H1 (cell line): Measurements from ENCODE around the gene RGS11. TPM values are rescaled to one million over a fixed set of nuclear protein-coding genes. Genes with fewer than 3 reads are reported as not detected.

Source experiments
- CTCF ChIA-PET: fragments of 300-600 bp; sonication (Branson Sonifier 250); formaldehyde crosslinking; loops from one replicate; lab custom pipeline; 2021; ENCODE audit not compliant: partially characterized antibody; lab: Charles Lee
- POLR2A ChIA-PET: fragments of 300-600 bp; sonication (Branson Sonifier 250); formaldehyde crosslinking; loops from one replicate; lab custom pipeline; 2021; ENCODE audit warnings: inconsistent platforms; ENCODE audit not compliant: partially characterized antibody; lab: Charles Lee
- DNase-seq, 2 experiments: peaks; one replicate each; pipeline versions ENCODE4 v3.0.0 to v3.0.0-alpha.2; 2010 to 2022; ENCODE audit warnings: low spot score in 2 of 2, low read depth in 1 of 2, mixed read lengths in 1 of 2
- FAIRE-seq: peaks from 2 replicates; lab custom pipeline; 2011; peaks lifted over from hg19 to GRCh38; lab: Jason Lieb, UNC
- H2AFZ ChIP-seq: 2 replicates; pipeline ENCODE4 v1.8.1; 2012; ENCODE audit warnings: low read length, inconsistent platforms
- H2AK5ac ChIP-seq: 2 replicates; pipeline ENCODE4 v1.6.1; 2013; ENCODE audit warnings: low read depth, low read length
- H2BK120ac ChIP-seq: replicated peaks from 2 replicates; pipeline ENCODE3; 2013; ENCODE audit warnings: low read depth, low read length, inconsistent platforms
- H2BK12ac ChIP-seq: 2 replicates; pipeline ENCODE4 v1.6.1; 2013; ENCODE audit warnings: low read depth, low read length
- H2BK15ac ChIP-seq: 2 replicates; pipeline ENCODE4 v1.6.1; 2013; ENCODE audit warnings: low read length
- H2BK20ac ChIP-seq: 2 replicates; pipeline ENCODE4 v1.6.1; 2013; ENCODE audit warnings: low read length
- H2BK5ac ChIP-seq: 2 replicates; pipeline ENCODE4 v1.6.1; 2013; ENCODE audit warnings: low read depth, low read length
- H3K14ac ChIP-seq: 2 replicates; pipeline ENCODE4 v1.6.1; 2013; ENCODE audit warnings: inconsistent platforms; ENCODE audit not compliant: insufficient read length
- H3K18ac ChIP-seq: 2 replicates; pipeline ENCODE4 v1.6.1; 2013; ENCODE audit warnings: low read length; ENCODE audit errors: extremely low read depth
- H3K23ac ChIP-seq: 2 replicates; pipeline ENCODE4 v1.6.1; 2013; ENCODE audit warnings: inconsistent platforms; ENCODE audit not compliant: insufficient read length
- H3K23me2 ChIP-seq: 2 replicates; pipeline ENCODE4 v1.6.1; 2013; ENCODE audit warnings: low read depth, low read length
- H3K27ac ChIP-seq: 2 replicates; pipeline ENCODE4 v1.6.1; 2011; ENCODE audit warnings: low read depth, low read length, inconsistent platforms
- H3K27me3 ChIP-seq, 4 experiments: replicated peaks in 1 of 4; 1 replicate in 1 of 4; 2 replicates in 3 of 4; pipeline versions ENCODE4 v1.6.1 to v1.8.1; 2011 to 2013; ENCODE audit warnings: low read length in 3 of 4, mild to moderate bottlenecking in 3 of 4, inconsistent platforms in 2 of 4, mixed read lengths in 2 of 4, moderate library complexity in 1 of 4; ENCODE audit not compliant: control insufficient read depth in 3 of 4, insufficient read depth in 3 of 4; ENCODE audit errors: extremely low read depth in 1 of 4
- H3K36me3 ChIP-seq, 4 experiments: 2 replicates each; pipeline versions ENCODE4 v1.6.1 to v1.8.1; 2011 to 2013; ENCODE audit warnings: mild to moderate bottlenecking in 4 of 4, low read length in 3 of 4, moderate library complexity in 2 of 4, control low read depth in 1 of 4, inconsistent platforms in 1 of 4; ENCODE audit not compliant: insufficient read depth in 4 of 4, control insufficient read depth in 2 of 4
- H3K4ac ChIP-seq: replicated peaks from 2 replicates; pipeline ENCODE3; 2013; ENCODE audit warnings: low read length, low read depth, mixed read lengths, inconsistent platforms; ENCODE audit not compliant: insufficient read length
- H3K4me1 ChIP-seq, 4 experiments: replicated peaks in 1 of 4; 1 replicate in 1 of 4; 2 replicates in 3 of 4; pipeline versions ENCODE4 v1.6.1 to v1.8.1; 2011 to 2013; ENCODE audit warnings: low read length in 3 of 4, inconsistent platforms in 2 of 4, mixed read lengths in 1 of 4; ENCODE audit not compliant: insufficient read depth in 4 of 4, control insufficient read depth in 3 of 4
- H3K4me2 ChIP-seq, 2 experiments: 2 replicates each; pipeline versions ENCODE4 v1.6.1 to v1.8.1; 2011 to 2013; ENCODE audit warnings: low read depth in 2 of 2, low read length in 2 of 2, control low read depth in 1 of 2, inconsistent platforms in 1 of 2, mild to moderate bottlenecking in 1 of 2; ENCODE audit not compliant: insufficient read depth in 1 of 2
- H3K4me3 ChIP-seq, 4 experiments: fragments of 200-600, 300-600 bp in 1 of 4; sonication (generic), shearing (Covaris generic), sonication (Bioruptor Twin) in 1 of 4; 2 replicates each; pipeline versions ENCODE4 v1.5.1 to v1.8.1; 2011 to 2016; ENCODE audit warnings: low read length in 4 of 4, low read depth in 3 of 4, control low read depth in 2 of 4, inconsistent platforms in 2 of 4, mild to moderate bottlenecking in 2 of 4, mixed read lengths in 1 of 4, moderate library complexity in 1 of 4; ENCODE audit not compliant: insufficient read depth in 2 of 4; ENCODE audit errors: extremely low read depth in 1 of 4
- H3K56ac ChIP-seq: replicated peaks from 2 replicates; pipeline ENCODE3; 2013; ENCODE audit warnings: low read depth, mild to moderate bottlenecking, mixed read lengths, low read length, inconsistent platforms; ENCODE audit not compliant: insufficient read length
- H3K79me1 ChIP-seq: 2 replicates; pipeline ENCODE4 v1.6.1; 2013; ENCODE audit warnings: low read depth, low read length, control low read depth
- H3K79me2 ChIP-seq, 2 experiments: 2 replicates each; pipeline versions ENCODE4 v1.6.1 to v1.8.1; 2012 to 2013; ENCODE audit warnings: low read length in 2 of 2, mild to moderate bottlenecking in 2 of 2, inconsistent platforms in 1 of 2; ENCODE audit not compliant: insufficient read depth in 2 of 2, control insufficient read depth in 1 of 2
- H3K9ac ChIP-seq, 4 experiments: replicated peaks in 1 of 4; 1 replicate in 1 of 4; 2 replicates in 3 of 4; pipeline versions ENCODE4 v1.6.1 to v1.8.1; 2011 to 2013; ENCODE audit warnings: low read depth in 3 of 4, low read length in 3 of 4, control low read depth in 2 of 4, mild to moderate bottlenecking in 2 of 4, moderate library complexity in 2 of 4, inconsistent platforms in 1 of 4; ENCODE audit errors: extremely low read depth in 1 of 4
- H3K9me3 ChIP-seq, 2 experiments: 2 replicates each; pipeline versions ENCODE4 v1.6.1 to v1.8.1; 2012 to 2013; ENCODE audit warnings: mild to moderate bottlenecking in 2 of 2, moderate library complexity in 2 of 2, control low read depth in 1 of 2, inconsistent platforms in 1 of 2, low read depth in 1 of 2, low read length in 1 of 2, mixed read lengths in 1 of 2; ENCODE audit not compliant: insufficient read depth in 2 of 2
- H4K20me1 ChIP-seq, 2 experiments: replicated peaks in 1 of 2; 2 replicates each; pipeline versions ENCODE3 to v1.8.1; 2011 to 2013; ENCODE audit warnings: inconsistent platforms in 2 of 2, low read length in 2 of 2, mild to moderate bottlenecking in 1 of 2; ENCODE audit not compliant: insufficient read depth in 2 of 2, control insufficient read depth in 1 of 2
- H4K5ac ChIP-seq: 2 replicates; pipeline ENCODE4 v1.6.1; 2013; ENCODE audit warnings: low read length, low read depth, mixed read lengths, inconsistent platforms; ENCODE audit not compliant: insufficient read length
- H4K8ac ChIP-seq: 2 replicates; pipeline ENCODE4 v1.8.0; 2013; ENCODE audit warnings: mild to moderate bottlenecking, moderate library complexity, low read length, inconsistent platforms; ENCODE audit not compliant: insufficient read depth; ENCODE audit errors: extremely low read depth
- H4K91ac ChIP-seq: replicated peaks from 2 replicates; pipeline ENCODE3; 2013; ENCODE audit warnings: low read length, mixed read lengths, inconsistent platforms; ENCODE audit not compliant: insufficient read length
- BCL11A ChIP-seq, 2 experiments: IDR thresholded peaks; one replicate each; pipeline ENCODE4 v1.6.1; 2011; ENCODE audit warnings: low read depth in 2 of 2, low read length in 2 of 2, mild to moderate bottlenecking in 2 of 2
- BRCA1 ChIP-seq: IDR thresholded peaks from 2 replicates; pipeline ENCODE4 v1.6.1; 2012; ENCODE audit warnings: low read depth, low read length, improper control_type of control experiment
- CBX5 ChIP-seq: fragments of 300-800, 300-1000 bp; sonication (generic); IDR thresholded peaks from 2 replicates; pipeline ENCODE4 v1.7.1; 2016; ENCODE audit warnings: antibody characterized with exemption, low read length, low read depth
- CBX8 ChIP-seq: fragments of 300-800, 300-1000 bp; sonication (generic); IDR thresholded peaks from 2 replicates; pipeline ENCODE4 v1.7.1; 2016; ENCODE audit warnings: low read depth, low read length, borderline replicate concordance
- CTBP2 ChIP-seq: IDR thresholded peaks from 2 replicates; pipeline ENCODE4 v1.7.0; 2011; ENCODE audit warnings: borderline replicate concordance, mild to moderate bottlenecking, moderate library complexity, mixed read lengths, low read length; ENCODE audit not compliant: insufficient read depth, insufficient read length
- EZH2 ChIP-seq: fragments of 200-600 bp; sonication (generic); IDR thresholded peaks from 2 replicates; pipeline ENCODE4 v1.7.1; 2012; ENCODE audit warnings: low read depth, mild to moderate bottlenecking, moderate library complexity, low read length, inconsistent platforms; ENCODE audit not compliant: severe bottlenecking
- HDAC6 ChIP-seq: IDR thresholded peaks from one replicate; pipeline ENCODE4 v1.7.1; 2012; ENCODE audit warnings: low read depth, mild to moderate bottlenecking, inconsistent platforms, low read length, moderate library complexity
- MAFK ChIP-seq: IDR thresholded peaks from 2 replicates; pipeline ENCODE4 v1.6.1; 2012; ENCODE audit warnings: low read depth, mild to moderate bottlenecking, improper control_type of control experiment, low read length
- NANOG ChIP-seq: IDR thresholded peaks from 2 replicates; pipeline ENCODE4 v1.6.1; 2011; ENCODE audit warnings: low read length, low read depth, mild to moderate bottlenecking, inconsistent platforms; ENCODE audit not compliant: insufficient read depth, poor library complexity, severe bottlenecking
- POLR2AphosphoS5 ChIP-seq: IDR thresholded peaks from 2 replicates; pipeline ENCODE4 v1.6.1; 2011; ENCODE audit warnings: low read depth, low read length
- POU5F1 ChIP-seq: IDR thresholded peaks from 2 replicates; pipeline ENCODE4 v1.6.1; 2011; ENCODE audit warnings: low read depth, mild to moderate bottlenecking, low read length, moderate library complexity
- SAP30 ChIP-seq: fragments of 300-600 bp; sonication (generic); IDR thresholded peaks from 2 replicates; pipeline ENCODE4 v1.7.1; 2012; ENCODE audit warnings: low read length, moderate library complexity, mild to moderate bottlenecking, inconsistent platforms; ENCODE audit not compliant: insufficient read depth, insufficient replicate concordance
- TBP ChIP-seq: IDR thresholded peaks from 2 replicates; pipeline ENCODE4 v1.6.1; 2011; ENCODE audit warnings: low read depth, low read length, improper control_type of control experiment
- ZNF274 ChIP-seq: IDR thresholded peaks from 2 replicates; pipeline ENCODE4 v1.7.0; 2012; ENCODE audit warnings: low read length, borderline replicate concordance; ENCODE audit errors: extremely low read depth
- WGBS, 2 experiments: shearing (Covaris generic) in 1 of 2; methylation state at CpG; one replicate each; pipeline versions ENCODE4 v1.1.6 to v1.1.7; 2013 to 2015; ENCODE audit warnings: low lambda C conversion rate in 2 of 2, mixed read lengths in 2 of 2, inconsistent platforms in 1 of 2, low coverage in 1 of 2, missing lambda C conversion rate in 1 of 2; ENCODE audit not compliant: insufficient replicate concordance in 2 of 2, insufficient coverage in 1 of 2, insufficient read length in 1 of 2; ENCODE audit errors: extremely low coverage in 1 of 2, missing lambda C conversion rate in 1 of 2; 5-methylcytosine and 5-hydroxymethylcytosine counted together
- polyA plus RNA-seq, 7 experiments: library from polyadenylated mRNA; depleted of rRNA in 3 of 7; stranded (reverse) in 5 of 7; unstranded in 2 of 7; fragments of >200 nt in 5 of 7; fragments of 200-250 nt in 2 of 7; gene quantifications; 1 replicate in 5 of 7; 2 replicates in 1 of 7; 4 replicates in 1 of 7; pipeline versions ENCODE4 v1.2.1 to v1.2.3, GENCODE V29; 2011 to 2013; ENCODE audit warnings: missing spikeins in 2 of 7, mixed read lengths in 2 of 7
- total RNA-seq: library from RNA; stranded (reverse); fragmentation: NEBNext Ultra II Directional; extraction: Animal tissue kit (Norgen Biotek cat#: 25700); gene quantifications from 2 replicates; pipeline ENCODE4 v1.2.1, GENCODE V29; 2021

The RGS11 gene
- total and polyA plus RNA-seq, 2 of the 8 experiments (the other 6 are each of a cell fraction or from before 2014, with no cell fraction given), result 0.84 to 1.2 TPM

DNA sequence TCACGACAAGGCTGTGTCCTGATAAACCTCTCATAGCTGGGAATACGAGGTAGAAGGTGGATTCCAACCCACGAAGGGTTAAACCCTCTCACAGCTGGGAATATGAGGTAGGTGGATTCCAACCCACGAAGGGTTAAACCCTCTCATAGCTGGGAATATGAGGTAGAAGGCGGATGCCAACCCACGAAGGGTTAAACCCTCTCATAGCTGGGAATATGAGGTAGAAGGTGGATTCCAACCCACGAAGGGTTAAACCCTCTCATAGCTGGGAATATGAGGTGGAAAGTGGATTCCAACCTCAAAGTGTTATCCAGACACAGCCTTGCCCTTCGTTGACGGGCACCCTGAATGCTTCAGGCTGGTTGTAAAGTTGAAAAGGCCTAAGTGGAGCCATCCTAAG is 45.8 kb upstream of the RGS11 start:
- H2BK12ac ChIP-seq, result no peak overlapping the region
- DNase-seq (no peak), FAIRE-seq (no peak)
- H3K79me1 ChIP-seq, result peaks cover 41% of the 10 kb centered on the region
- no peaks in the 10 kb centered on the region; a peak in 1 of 8 replicates for H3K36me3 ChIP-seq
- H4K91ac ChIP-seq, result no peak overlapping the region
- ChIA-PET POLR2A (interaction anchor here (0.7 to 1.4 kb wide), 3 partner anchors 16 to 120 kb away, joined by 3 read pairs; partner anchors contain the start of gene LUC7L), CTCF (interaction anchor here (0.6 to 5.2 kb wide), 11 partner anchors 10 to 215 kb away, joined by 3 to 46 read pairs (median 4); no protein-coding TSS in a partner anchor)
- H3K79me2 ChIP-seq, result peaks cover 0 to 81% of the 10 kb centered on the region in 2 experiments; a peak in 3 of 4 replicates
- H2AK5ac ChIP-seq, result no peak overlapping the region
- H3K4ac ChIP-seq, result no peak overlapping the region
- no peak overlapping the region for H3K9ac ChIP-seq
- no peak overlapping the region for H2BK15ac ChIP-seq
- no peak overlapping the region for H3K14ac ChIP-seq
- H3K4me3 ChIP-seq, result no peak overlapping the region
- peaks cover 0 to 21% (median 14%) of the 10 kb centered on the region in 4 experiments; a peak in 6 of 7 replicates for H3K4me1 ChIP-seq
- H3K4me2 ChIP-seq, result no peak overlapping the region
- no peak overlapping the region for H2BK120ac ChIP-seq
- no peak overlapping the region for H4K5ac ChIP-seq
- H3K23ac ChIP-seq, result no peak overlapping the region
- no peak overlapping the region for H3K56ac ChIP-seq
- no peak overlapping the region for H4K8ac ChIP-seq
- H2BK20ac ChIP-seq, result no peak overlapping the region
- no peak overlapping the region for H2AFZ ChIP-seq
- no peak overlapping the region; the same call in 1 of the 2 replicates for H2BK5ac ChIP-seq
- peaks cover 31 to 53% of the 10 kb centered on the region in 2 experiments for H4K20me1 ChIP-seq
- no peak overlapping the region for H3K18ac ChIP-seq
- WGBS, 2 experiments, result 85% methylated on average over 9 of the region's 9 CpGs; no CpG with 5 or more reads in 1 of the 2 experiments
- no peak overlapping the region for H3K27ac ChIP-seq
- H3K27me3 ChIP-seq, result no peaks in the 10 kb centered on the region
- H3K23me2 ChIP-seq, result no peaks in the 10 kb centered on the region; the same call in 1 of the 2 replicates
- no peaks in the 10 kb centered on the region for H3K9me3 ChIP-seq
- no peak for TF ChIP-seq CBX8
- no peak for TF ChIP-seq HDAC6
- TF ChIP-seq POLR2AphosphoS5, result no peak
- no peak for TF ChIP-seq TBP
- TF ChIP-seq SAP30, result no peak
- no peak for TF ChIP-seq EZH2
- TF ChIP-seq POU5F1, result no peak
- TF ChIP-seq MAFK, result no peak
- no peak for TF ChIP-seq CTBP2
- TF ChIP-seq NANOG, result no peak
- no peak for TF ChIP-seq BRCA1
- no peak for TF ChIP-seq CBX5
- no peak for TF ChIP-seq BCL11A (IDR thresholded peaks at IDR 0.05; ENCODE audit: low read depth in 2 of 2, low read length in 2 of 2)
- TF ChIP-seq ZNF274, result no peak
